Measurements from ENCODE around the gene CEACAM6.
"Not testable (repeated sequence)": the region's sequence is repeated elsewhere in the genome, so short reads cannot be mapped to it uniquely, and the experiment has no call there.

CEACAM6 gene

GRCh38 chr19:41745756-41746155 lies 9.6 kb upstream of the CEACAM6 start:
- Histone ChIP-seq H3K4me1 (peaks cover 46% of the 10 kb centered on the region), H3K9me3 (no peaks in the 10 kb centered on the region), H3K27ac (no peak overlapping the region), H3K27me3 (no peaks in the 10 kb centered on the region), H3K9ac (no peak overlapping the region), H3K4me2 (peak overlapping the region; percentile 66), H4K20me1 (no peaks in the 10 kb centered on the region), H3K4me3 (no peak overlapping the region), H3K36me3 (no peaks in the 10 kb centered on the region)
- TF ChIP-seq Cebpa-rat (IDR thresholded peaks at IDR 0.05), result no peak

GRCh38 chr19:41746593-41747227 lies 8.6 kb upstream of the CEACAM6 start:
- TF ChIP-seq Cebpa-rat (IDR thresholded peaks at IDR 0.05), result no peak
- H3K4me2 ChIP-seq, result peak overlapping the region; percentile 66; the same call in 1 of the 2 replicates
- no peak overlapping the region for H3K27ac ChIP-seq

GRCh38 chr19:41748012-41748411 lies 7.3 kb upstream of the CEACAM6 start:
- Histone ChIP-seq H3K27ac (no peak overlapping the region), H3K36me3 (no peaks in the 10 kb centered on the region), H3K9me3 (no peaks in the 10 kb centered on the region), H4K20me1 (no peaks in the 10 kb centered on the region), H3K27me3 (no peaks in the 10 kb centered on the region), H3K4me1 (peaks cover 55% of the 10 kb centered on the region), H3K4me3 (no peak overlapping the region), H3K4me2 (peak overlapping the region; percentile 6; the same call in 1 of the 2 replicates), H3K9ac (no peak overlapping the region)
- TF ChIP-seq Cebpa-rat (IDR thresholded peaks at IDR 0.05), result no peak

More at GRCh38 chr19:41746593-41747227, 8.6 kb upstream of the CEACAM6 start:
- Histone ChIP-seq H3K27me3 (no peaks in the 10 kb centered on the region), H4K20me1 (no peaks in the 10 kb centered on the region), H3K9ac (no peak overlapping the region), H3K36me3 (no peaks in the 10 kb centered on the region), H3K4me3 (no peak overlapping the region), H3K4me1 (peaks cover 46% of the 10 kb centered on the region), H3K9me3 (no peaks in the 10 kb centered on the region)

- not testable (repeated sequence) for H3K9me3 ChIP-seq, H3K4me2 ChIP-seq, H3K4me3 ChIP-seq, H3K27me3 ChIP-seq, H3K36me3 ChIP-seq, H4K20me1 ChIP-seq, H3K9ac ChIP-seq, H3K27ac ChIP-seq
- peaks cover 52% of the 10 kb centered on the region for H3K4me1 ChIP-seq
These were observed 4.8 kb upstream of the CEACAM6 start for GRCh38 chr19:41750248-41751134.

GRCh38 chr19:41753159-41753558 lies 2.2 kb upstream of the CEACAM6 start:
- TF ChIP-seq Cebpa-rat (IDR thresholded peaks at IDR 0.05), result no peak
- H3K36me3 ChIP-seq, result no peaks in the 10 kb centered on the region
- H3K9ac ChIP-seq, result no peak overlapping the region
- peak overlapping the region; percentile 43 for H3K4me2 ChIP-seq
- peaks cover 42% of the 10 kb centered on the region for H3K4me1 ChIP-seq
- no peaks in the 10 kb centered on the region for H3K9me3 ChIP-seq
- H3K27ac ChIP-seq, result no peak overlapping the region
- H4K20me1 ChIP-seq, result no peaks in the 10 kb centered on the region
- H3K27me3 ChIP-seq, result no peaks in the 10 kb centered on the region
- H3K4me3 ChIP-seq, result no peak overlapping the region

- H3K9me3 ChIP-seq, result no peaks in the 10 kb centered on the region
- H3K36me3 ChIP-seq, result no peaks in the 10 kb centered on the region
- H3K4me3 ChIP-seq, result no peak overlapping the region
- H3K4me1 ChIP-seq, result peaks cover 48% of the 10 kb centered on the region
- TF ChIP-seq Cebpa-rat (IDR thresholded peaks at IDR 0.05), result no peak
- H3K27ac ChIP-seq, result no peak overlapping the region
- H4K20me1 ChIP-seq, result no peaks in the 10 kb centered on the region
- peak overlapping the region; percentile 43 for H3K4me2 ChIP-seq
- H3K9ac ChIP-seq, result no peak overlapping the region
- H3K27me3 ChIP-seq, result no peaks in the 10 kb centered on the region
These were observed 1.3 kb upstream of the CEACAM6 start for GRCh38 chr19:41753936-41754529.

- no peaks in the 10 kb centered on the region for H3K9me3 ChIP-seq
- no peaks in the 10 kb centered on the region for H3K36me3 ChIP-seq
- H3K27me3 ChIP-seq, result no peaks in the 10 kb centered on the region
- H4K20me1 ChIP-seq, result no peaks in the 10 kb centered on the region
- peak overlapping the region; percentile 70 for H3K4me2 ChIP-seq
- H3K27ac ChIP-seq, result peak overlapping the region; percentile 49; the same call in 1 of the 2 replicates
- TF ChIP-seq Cebpa-rat (IDR thresholded peaks at IDR 0.05), result no peak
- H3K4me3 ChIP-seq, result no peak overlapping the region
- H3K9ac ChIP-seq, result no peak overlapping the region
- peaks cover 37% of the 10 kb centered on the region for H3K4me1 ChIP-seq
These were observed 3.5 kb downstream of the CEACAM6 start for GRCh38 chr19:41758846-41759245.

GRCh38 chr19:41767115-41767514 lies 11.8 kb downstream of the CEACAM6 start:
- H3K36me3 ChIP-seq, result no peaks in the 10 kb centered on the region
- TF ChIP-seq Cebpa-rat (IDR thresholded peaks at IDR 0.05), result no peak
- peaks cover 6% of the 10 kb centered on the region for H3K9me3 ChIP-seq
- no peak overlapping the region for H3K4me3 ChIP-seq
- H3K27me3 ChIP-seq, result no peaks in the 10 kb centered on the region
- H3K4me1 ChIP-seq, result no peaks in the 10 kb centered on the region
- no peak overlapping the region for H3K27ac ChIP-seq
- no peaks in the 10 kb centered on the region for H4K20me1 ChIP-seq
- no peak overlapping the region for H3K9ac ChIP-seq
- H3K4me2 ChIP-seq, result no peak overlapping the region

- not testable (repeated sequence) for H3K36me3 ChIP-seq, H3K4me1 ChIP-seq, H3K4me3 ChIP-seq, H3K4me2 ChIP-seq, H3K27me3 ChIP-seq, H3K9ac ChIP-seq, H4K20me1 ChIP-seq, H3K9me3 ChIP-seq, H3K27ac ChIP-seq
These were observed 12.8 kb downstream of the CEACAM6 start for GRCh38 chr19:41768105-41768504.

- H3K9ac ChIP-seq, result no peak overlapping the region
- peaks cover 6% of the 10 kb centered on the region for H3K9me3 ChIP-seq
- H3K4me3 ChIP-seq, result no peak overlapping the region
- H4K20me1 ChIP-seq, result no peaks in the 10 kb centered on the region
- no peak for TF ChIP-seq Cebpa-rat (IDR thresholded peaks at IDR 0.05)
- H3K27me3 ChIP-seq, result no peaks in the 10 kb centered on the region
- no peaks in the 10 kb centered on the region for H3K36me3 ChIP-seq
- no peak overlapping the region for H3K4me2 ChIP-seq
- no peak overlapping the region for H3K27ac ChIP-seq
- peaks cover 10% of the 10 kb centered on the region for H3K4me1 ChIP-seq
These were observed 14.3 kb downstream of the CEACAM6 start for GRCh38 chr19:41769608-41770007.
